HT1080 (cell line): Measurements from ENCODE around the gene CYP24A1. TPM values are rescaled to one million over a fixed set of nuclear protein-coding genes. Genes with fewer than 3 reads are reported as not detected.

ENCODE experiments used
- DNase-seq: peaks from one replicate; pipeline ENCODE4 v3.0.0-alpha.2; 2015; ENCODE audit warnings: low read depth
- total RNA-seq: library from RNA; depleted of rRNA; stranded (reverse); fragments of >200 nt; shearing (Covaris generic); gene quantifications from 2 replicates; pipeline ENCODE4 v1.2.3, GENCODE V29; 2014

CYP24A1 gene
- total RNA-seq, 1 experiment from 2014 or later, result 0.03 TPM

DNA sequence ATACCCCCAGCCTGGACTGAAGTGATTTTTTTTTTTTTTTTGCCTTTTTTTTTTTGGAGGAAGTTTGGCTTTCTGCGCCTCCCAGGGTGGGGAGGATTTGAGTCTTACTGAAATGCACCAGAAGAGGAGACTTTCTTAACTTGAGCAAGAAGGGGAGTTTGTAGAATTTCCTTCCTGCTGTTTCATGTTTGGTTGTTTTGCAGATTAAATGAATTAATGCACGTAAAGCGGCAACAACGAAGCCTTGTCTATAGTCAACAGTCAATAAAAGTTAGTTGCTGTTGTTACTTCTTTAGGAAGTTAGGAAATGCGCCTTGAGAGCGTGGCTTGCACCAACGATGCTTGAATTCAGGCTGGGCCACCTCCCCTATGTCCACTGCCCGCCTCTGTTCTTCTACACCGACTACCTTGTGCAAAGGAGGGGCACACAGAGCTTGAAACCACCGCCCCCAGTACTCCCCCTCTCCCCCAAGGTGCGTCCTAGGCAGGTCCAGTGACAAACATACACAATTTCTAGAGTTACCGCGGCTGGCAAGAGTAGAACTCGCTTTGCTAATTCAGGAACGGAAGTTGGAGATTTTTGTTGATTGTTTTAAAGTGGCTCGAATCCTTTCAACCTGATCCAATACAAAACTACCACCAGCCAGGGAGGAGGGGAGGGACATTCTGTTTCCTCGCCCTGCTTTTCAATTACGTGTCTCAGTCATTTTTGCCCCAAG lies 830 bp upstream of the CYP24A1 start:
- DNase-seq, result no peak

DNA sequence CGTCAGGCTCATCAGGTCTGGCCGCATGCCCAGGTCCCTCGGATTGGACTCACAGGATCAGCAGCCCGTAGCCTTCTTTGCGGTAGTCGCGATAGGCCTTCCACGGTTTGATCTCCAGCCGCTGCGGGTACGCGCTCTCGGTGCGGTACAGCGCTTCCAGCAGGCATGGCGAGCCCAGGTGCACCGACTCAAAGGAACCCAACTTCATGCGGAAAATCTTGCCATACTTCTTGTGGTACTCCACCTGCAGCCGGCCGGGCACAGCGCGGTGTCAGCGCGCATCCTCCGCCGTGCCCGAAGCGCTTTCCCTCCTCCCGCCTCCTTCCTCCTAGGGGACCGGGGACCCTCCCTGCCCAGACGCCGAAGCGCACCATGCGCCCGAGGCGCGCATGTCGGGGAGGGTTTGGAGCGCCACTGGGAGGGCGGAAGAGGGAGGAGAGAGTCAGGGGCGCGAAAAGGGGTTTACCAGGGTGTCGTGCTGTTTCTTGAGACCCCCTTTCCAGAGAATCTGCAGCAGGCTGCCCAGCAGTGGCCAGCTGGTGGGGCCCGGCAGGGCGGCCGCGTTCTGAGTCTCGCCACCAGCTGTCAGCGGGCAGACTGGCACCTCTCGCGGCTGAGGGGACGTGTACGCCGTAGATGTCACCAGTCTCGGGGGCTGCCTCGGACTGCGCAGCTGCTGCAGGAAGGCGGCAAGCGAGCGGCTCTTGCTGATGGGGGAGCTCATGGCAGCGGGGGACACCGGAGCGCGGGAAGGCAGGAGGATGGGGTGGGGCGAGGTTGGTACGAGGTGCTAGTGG lies 732 bp downstream of the CYP24A1 start:
- DNase-seq, result no peak

DNA sequence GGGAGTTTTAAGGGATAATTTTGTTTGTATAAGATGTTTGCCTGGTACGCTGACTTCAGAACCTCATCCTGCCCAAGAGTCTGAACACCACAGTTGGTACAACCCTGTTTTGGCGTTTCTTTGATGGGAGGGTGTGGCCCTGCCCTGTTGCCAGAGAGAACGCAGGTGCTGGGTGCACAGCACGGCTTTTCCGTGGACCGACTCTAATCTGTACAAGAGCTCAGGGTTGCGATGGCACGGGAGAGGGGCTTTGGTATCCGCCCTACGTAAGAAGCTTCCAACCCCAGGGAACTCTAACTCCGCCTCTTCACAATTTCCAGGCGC lies 1.3 kb downstream of the CYP24A1 start:
- no peak for DNase-seq

DNA sequence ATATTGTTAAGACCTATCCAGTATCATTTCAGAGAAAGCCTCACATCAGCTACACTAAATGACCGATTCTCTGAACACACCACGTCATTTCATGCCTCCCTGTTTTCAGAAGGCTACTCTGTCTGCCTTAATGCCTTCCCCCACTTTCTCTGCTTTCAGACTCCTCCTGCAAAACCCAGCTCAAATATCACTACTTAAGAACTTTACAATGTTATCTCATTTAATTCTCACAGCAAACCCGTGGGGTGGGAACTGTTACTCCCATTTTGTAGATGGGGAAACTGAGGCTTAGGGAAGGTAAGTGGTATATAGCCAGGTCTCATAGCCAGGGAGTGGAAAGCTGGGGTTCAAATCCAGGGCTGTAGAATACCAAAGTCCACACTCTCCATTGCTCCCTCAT lies 2.8 kb downstream of the CYP24A1 start:
- no peak for DNase-seq

DNA sequence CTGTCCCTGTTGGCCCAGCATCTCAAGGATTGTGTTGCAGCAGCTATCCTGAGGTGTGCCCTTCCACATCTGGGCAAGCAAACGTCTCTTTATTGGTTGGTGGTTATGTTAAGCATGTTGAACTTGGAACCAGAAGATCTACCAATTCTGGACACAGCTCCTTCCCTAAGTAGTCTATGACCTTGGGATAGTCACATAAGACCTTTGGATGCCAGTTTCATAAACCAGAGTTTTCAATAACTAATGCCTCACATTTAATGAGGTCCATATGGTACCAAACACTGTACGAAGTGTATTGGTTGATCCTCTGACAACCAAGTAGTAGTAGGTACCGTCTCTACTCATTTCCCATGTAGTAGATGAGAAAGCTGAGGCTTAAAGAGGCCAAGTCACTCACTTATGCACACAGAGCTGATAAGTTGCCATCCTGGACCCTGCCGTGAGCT lies 3.7 kb downstream of the CYP24A1 start:
- no peak for DNase-seq

DNA sequence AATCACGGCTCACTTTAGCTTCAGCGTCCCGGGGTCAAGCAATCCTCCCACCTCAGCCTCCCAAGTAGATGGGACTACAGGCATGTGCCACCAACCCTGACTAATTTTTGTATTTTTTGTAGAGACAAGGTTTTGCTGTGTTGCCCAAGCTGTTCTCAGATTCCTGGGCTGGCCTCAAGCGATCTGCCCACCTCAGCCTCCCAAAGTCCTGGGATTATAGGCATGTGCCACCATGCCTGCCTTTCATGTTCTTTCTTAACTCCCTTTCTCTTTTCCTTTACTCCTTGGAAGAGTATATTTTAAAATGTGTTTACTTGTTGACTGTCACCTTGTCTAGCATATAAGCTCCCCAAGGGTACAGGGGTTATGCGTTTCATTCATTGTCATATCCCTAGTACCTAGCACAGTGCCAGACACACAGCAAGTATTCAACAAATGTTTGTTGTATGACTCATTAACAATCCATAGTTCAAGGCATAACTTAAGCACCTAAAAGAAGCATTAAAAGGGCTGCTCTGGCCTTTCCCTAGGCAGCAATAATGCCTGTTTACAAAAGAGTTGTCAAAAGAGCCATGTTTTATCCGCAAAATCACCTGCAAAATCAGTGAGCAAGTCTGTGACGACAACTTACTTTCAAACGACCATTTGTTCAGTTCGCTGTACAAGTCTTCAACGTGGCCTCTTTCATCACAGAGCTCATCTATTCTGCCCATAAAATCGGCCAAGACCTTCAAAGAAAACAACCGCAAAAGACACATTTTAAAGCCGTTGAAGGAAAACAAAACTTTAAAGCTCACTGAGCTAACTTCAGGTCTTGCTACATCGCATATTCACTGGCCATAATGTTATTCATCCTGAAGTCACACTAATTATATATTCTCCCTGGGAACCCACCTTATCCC lies 4.6 kb downstream of the CYP24A1 start:
- DNase-seq, result peak; percentile 25

DNA sequence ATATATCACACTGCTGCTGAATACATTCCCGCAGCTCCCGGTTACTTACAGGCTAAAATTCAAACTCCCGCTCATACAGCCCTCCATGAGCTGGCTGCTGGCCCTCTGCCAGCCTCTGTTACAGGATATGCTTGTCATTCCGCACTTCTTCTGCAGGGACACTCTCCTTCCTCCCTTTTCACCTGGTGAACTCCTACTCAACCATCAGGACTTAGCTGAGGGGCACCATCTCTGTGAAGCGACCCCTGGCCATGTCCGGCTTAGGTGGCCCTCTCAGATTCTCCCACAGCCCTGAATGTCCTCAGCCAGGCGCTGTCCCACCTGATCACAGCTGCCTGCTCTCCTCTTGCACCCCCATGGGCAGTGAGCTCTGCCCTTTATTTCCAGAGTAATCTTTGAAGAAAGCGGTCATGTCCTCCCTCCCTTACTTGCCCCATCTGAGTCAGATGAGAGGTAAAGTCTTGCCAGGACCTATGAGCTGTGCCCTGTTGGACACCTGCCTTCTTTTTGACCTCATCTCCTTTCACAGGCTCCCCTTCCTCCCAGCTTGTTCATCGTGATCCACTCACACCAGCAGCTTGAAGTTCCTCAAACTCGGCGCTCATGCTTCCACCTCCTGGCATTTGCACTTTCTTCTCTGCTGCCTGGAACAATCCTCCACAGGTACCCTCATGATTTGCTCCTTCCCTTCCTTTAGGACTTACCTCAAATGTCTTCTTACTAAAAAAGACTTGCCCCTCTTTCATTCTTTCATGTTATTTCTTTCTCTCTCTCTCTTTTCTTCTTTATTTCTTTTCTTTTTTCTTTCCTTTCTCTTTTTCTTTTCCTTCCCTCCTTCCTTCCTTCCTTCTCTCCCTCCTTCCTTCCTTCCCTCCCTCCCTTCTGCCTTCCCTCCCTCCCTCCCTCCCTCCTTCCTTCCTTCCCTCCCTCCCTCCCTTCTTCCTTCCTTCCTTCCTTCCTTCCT lies 5.6 kb downstream of the CYP24A1 start:
- DNase-seq, result peak; percentile 77

DNA sequence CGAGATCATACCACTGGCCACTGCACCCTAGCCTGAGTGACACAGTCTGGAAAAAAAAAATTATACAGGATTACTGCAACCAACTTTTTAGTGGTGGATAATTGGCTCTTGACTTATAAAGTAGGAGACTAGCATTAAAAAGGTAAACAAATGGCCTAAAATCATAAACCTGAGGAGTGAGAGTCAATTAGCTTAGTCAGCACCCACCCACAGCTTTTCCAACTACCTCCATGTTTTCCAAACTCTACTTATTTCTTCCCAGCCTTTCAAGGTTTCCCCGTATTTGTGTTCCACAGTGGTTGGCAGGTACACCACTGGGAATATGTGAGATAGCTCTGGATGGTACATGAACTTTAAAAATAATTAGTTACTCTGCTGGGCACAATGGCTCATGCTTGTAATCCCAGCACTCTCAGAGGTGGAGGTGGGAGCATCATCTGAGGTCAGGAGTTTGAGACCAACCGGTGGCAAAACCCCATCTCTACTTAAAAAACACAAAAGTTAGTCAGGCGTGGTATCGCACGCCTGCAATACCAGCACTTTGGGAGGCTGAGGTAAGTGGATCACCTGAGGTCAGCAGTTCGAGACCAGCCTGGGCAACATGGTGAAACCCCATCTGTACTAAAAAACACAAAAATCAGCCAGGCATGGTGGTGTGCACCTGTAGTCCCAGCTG lies 6.7 kb downstream of the CYP24A1 start:
- no peak for DNase-seq

DNA sequence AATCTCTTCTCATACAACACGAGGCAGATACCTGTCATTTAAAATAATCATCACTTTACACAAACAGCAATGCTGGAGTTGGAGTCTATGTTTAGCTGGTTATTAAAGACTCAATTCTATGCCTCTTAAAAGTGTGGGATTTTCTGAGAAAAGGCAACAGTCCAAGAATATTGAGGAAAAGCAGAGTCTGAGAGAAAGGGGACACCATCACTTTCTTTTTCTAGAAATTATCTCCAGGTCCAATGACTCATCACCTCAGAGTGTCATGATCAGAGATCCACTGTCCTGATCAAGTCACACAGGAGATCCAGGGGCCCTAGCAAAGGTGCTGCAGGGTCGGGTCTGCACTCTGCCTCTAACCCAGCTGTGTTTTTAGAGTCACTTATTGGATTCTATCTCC lies 8.0 kb downstream of the CYP24A1 start:
- no peak for DNase-seq

DNA sequence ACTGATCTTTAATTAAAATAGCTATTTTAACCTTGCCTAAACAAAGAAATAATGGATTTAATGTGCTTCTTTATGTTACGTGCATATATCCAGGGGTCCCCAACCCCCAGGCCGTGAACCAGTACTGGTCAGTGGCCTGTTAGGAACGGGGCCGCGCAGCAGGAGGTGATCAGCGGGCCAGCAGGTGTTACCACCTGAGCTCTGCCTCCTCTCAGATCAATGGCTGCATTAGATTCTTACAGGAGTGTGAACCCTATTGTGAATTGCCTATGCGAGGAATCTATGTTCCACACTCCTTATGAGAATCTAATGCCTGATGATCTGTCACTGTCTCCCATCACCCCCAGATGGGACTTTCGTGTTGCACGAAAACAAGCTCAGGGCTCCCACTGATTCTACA lies 8.8 kb downstream of the CYP24A1 start:
- no peak for DNase-seq

DNA sequence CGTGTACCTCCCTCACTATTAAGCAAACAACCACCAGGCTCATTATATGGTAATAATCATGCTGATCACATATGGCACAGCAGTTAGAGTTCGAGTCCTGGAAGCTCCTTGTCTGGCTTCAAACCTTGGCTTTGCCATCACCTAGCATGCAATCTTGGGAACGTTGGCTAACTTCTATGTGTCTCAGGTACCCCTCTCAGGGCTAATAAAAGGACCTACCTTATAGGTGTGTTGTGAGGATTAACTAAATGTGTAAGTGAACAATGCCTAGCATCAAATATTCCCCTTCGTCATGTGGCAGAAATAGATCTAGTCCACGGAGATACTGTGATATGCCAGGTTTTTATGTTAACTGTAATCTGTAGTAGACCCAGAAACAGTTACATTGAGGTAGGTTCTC lies 10.4 kb downstream of the CYP24A1 start:
- no peak for DNase-seq

DNA sequence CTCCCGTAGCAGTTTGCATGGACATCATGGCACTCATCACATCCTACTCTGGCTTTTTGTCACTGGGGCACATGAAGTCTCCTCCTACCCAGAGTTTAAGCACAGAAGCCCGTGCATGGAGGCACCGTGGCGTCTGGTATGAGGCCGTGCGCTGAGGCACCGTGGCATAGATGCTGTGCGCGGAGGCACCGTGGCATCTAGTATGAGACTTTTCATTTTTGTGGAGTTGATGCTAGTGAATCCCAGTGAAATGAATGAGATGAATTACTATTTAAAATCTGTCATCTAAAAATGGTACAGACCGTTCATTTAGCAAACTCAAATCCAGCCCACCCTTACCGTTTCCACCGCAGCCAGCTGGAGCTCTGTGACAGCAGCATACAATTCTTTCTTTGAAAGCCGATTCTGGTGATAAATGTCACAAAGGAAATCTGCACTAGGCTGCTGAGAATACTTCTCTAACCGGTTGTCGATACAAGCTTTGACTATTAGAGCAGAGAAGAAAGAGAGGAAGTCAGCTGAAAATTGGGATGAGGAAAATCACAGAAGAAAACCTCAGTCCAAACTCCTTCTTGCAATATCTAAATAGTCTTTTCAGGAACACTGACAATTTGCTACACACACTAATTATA lies 11.3 kb downstream of the CYP24A1 start:
- no peak for DNase-seq

DNA sequence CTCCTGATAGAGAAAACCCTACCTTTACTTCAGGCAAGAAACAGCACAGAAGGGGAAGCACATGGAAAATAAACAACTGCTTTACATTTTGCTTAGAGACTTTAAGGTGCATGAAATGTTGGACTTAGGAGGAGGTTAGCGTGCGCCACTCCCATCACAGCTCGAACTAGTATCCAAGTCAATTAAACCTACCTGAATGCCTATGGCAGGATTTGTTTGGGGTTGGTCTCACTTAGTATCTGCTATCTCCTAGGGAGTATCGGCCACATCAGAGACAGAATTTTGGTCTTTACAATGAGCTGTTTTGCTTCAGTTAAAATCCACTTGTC lies 12.0 kb downstream of the CYP24A1 start:
- DNase-seq, result no peak

DNA sequence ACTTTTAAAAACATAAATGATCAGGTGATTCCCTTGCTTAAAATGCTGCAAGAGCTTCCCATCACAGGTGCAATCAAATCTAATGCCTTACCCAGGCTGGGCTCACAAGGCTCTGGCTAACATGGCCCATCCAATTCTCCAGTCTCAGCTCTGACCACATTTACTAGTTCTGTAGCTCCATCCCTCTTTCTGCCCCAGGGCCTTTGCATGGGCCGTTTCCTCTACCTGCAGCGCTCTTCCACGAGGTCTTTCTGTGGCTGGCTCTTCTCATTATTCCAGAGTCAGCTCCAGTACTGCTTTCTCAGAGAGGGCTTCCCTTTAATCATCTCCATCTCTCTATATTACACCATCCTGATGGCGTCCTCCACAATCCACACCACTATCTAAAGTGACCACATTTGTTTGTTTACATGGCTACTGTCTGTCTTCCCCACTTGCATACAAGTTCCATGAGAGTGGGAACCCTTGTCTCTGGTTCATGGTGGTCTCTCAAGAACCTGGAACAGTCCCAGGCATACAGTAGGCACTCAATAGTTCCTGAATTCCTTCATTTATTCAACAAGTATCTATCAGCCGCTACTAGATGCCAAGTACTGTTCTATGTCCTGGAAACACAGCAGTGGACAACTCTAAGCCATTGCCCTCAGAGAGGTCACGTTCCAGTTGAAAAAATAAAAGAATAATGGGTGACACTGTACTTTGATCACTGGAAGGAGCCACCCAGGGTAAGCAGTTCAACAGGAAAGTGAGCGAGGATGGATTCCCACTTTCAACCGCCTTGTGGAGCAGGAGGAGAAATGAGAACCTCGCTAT lies 12.6 kb downstream of the CYP24A1 start:
- no peak for DNase-seq

DNA sequence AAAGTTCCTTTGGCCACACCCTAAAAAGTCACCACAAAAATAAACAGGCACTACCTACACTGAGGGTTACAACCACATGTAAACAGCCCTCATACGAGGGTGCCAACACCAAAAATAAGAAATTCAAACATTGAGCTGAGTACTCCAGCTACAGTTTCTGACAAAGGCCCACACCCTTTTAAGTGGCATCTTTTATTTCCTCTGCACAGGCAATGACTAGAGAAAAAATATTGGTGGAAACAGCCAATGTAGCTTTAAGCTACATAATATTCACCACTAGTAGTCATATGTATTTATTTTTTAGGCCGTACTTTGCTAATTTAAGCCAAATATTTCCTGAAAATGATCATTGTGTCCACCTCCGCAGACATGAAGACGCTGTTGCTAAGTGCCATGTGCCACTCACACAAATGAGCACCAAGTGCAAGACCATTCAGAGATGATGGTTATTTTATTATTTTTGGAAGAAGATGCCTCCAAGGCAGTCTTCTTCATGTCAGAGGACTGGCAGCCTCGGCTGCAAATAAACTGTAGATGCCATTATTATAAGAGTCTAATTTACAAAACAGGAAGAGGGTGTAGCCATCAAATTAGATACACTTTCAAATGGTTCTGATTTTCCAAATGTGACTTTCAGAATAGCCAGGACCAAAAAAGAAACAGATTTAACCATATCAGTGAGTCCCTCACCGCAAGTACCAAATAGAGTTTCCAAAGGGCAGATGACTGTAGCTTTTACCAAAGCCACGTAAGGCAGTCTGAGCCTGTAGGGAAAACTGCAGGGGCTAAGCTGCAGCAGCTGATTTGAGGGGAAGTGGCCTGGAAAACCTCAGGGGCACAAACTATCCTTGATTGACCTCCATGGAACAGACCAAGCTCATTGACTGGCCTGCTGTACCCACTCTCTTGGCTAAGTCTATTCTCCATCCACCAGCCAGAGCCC lies 13.4 kb downstream of the CYP24A1 start:
- no peak for DNase-seq

DNA sequence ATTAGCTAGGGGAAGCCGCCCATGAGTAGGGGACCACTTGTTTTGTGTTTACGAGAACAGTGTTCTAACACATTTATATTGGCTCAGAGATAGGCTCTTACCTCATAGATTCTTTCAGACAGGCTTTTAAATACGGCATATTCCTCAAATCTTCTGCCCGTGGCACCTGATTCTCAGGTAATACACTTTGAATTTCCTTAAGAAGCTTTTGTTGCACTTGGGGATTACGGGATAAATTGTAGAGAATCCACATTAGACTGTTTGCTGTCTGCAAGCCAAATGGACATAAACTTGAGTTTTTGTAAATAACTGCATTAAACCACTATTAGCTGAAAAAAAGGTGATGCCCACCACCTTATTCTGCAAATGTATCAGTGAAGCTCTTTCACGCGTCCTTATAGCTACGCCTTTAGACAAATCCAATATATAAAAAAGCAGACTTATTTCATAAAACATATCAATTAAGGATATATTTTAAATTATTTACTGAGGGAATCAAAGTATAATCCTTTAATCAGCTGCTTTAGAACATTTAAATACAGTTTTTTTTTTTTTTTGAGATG lies 14.8 kb downstream of the CYP24A1 start:
- DNase-seq, result no peak

DNA sequence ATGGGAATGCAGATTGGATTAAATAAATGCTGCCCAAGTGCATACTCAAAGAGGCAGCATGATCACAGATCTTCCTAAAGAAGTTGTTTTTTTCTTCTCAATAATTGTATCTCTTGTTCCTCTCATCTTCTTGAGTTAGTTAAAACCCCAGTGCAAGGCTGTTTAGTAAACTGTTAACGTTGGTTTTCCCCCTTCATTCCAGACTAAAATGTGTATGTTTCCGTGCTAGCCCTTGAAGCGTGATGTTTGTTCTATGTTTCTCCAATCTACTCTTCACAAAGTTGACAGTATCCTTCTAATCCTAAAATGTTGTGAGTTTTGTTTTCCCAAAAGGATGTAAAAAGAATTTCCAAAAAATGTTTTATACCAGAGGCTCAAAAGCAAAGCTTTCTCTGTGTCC lies 15.6 kb downstream of the CYP24A1 start:
- DNase-seq, result no peak
